HEK293 (cell line): ENCODE results near the gene PIBF1.

Source experiments
- CTCF ChIA-PET: fragments of 350-600 bp; formaldehyde crosslinking; extraction: SDS; loops from one replicate; lab custom pipeline; 2021; ENCODE audit warnings: antibody characterized with exemption; lab: Yijun Ruan, JAX
- POLR2A ChIA-PET: fragments of 300-600 bp; formaldehyde crosslinking; extraction: SDS; loops from one replicate; lab custom pipeline; 2020; ENCODE audit warnings: antibody characterized with exemption, inconsistent platforms; lab: Yijun Ruan, JAX
- H3K27ac ChIP-seq: fragments of 200-500 bp; sonication (Bioruptor generic); 2 replicates; pipeline ENCODE4 v1.5.1; 2014; ENCODE audit warnings: low read depth, low read length, control low read depth, inconsistent platforms; ENCODE audit errors: extremely low read depth
- H3K36me3 ChIP-seq, 2 experiments: fragments of 200-500 bp in 1 of 2; sonication (Bioruptor generic) in 1 of 2; 1 replicate in 1 of 2; 2 replicates in 1 of 2; pipeline ENCODE4 v1.5.1; 2014 to 2017; ENCODE audit warnings: inconsistent platforms in 2 of 2, low read length in 2 of 2; ENCODE audit not compliant: control insufficient read depth in 2 of 2, insufficient read depth in 1 of 2
- H3K4me1 ChIP-seq: fragments of 200-500 bp; sonication (Bioruptor generic); 2 replicates; pipeline ENCODE4 v1.5.1; 2014; ENCODE audit warnings: mild to moderate bottlenecking, low read length, inconsistent platforms; ENCODE audit not compliant: control insufficient read depth, insufficient read depth
- H3K4me3 ChIP-seq: 2 replicates; pipeline ENCODE4 v1.5.1; 2011; ENCODE audit warnings: low read depth, mild to moderate bottlenecking, control low read depth, low read length, moderate library complexity
- H3K9me3 ChIP-seq: fragments of 200-500 bp; sonication (Bioruptor generic); 2 replicates; pipeline ENCODE4 v1.5.1; 2014; ENCODE audit warnings: low read depth, low read length, inconsistent platforms; ENCODE audit not compliant: control insufficient read depth, insufficient read depth
- BCL11B ChIP-seq: fragments of 450-650 bp; formaldehyde crosslinking; IDR thresholded peaks from 2 replicates; pipeline ENCODE4 v1.5.1; 2016; ENCODE audit warnings: low read depth, missing biosample characterization, missing genetic modification characterization
- KLF1 ChIP-seq: fragments of 450-650 bp; formaldehyde crosslinking; IDR thresholded peaks from 2 replicates; pipeline ENCODE4 v1.5.1; 2016; ENCODE audit warnings: missing biosample characterization, missing genetic modification characterization
- SP7 ChIP-seq: fragments of 450-650 bp; formaldehyde crosslinking; IDR thresholded peaks from 2 replicates; pipeline ENCODE4 v1.5.1; 2016; ENCODE audit warnings: missing biosample characterization, missing genetic modification characterization
- ZBTB6 ChIP-seq: fragments of 450-650 bp; formaldehyde crosslinking; IDR thresholded peaks from 2 replicates; pipeline ENCODE4 v1.5.1; 2017; ENCODE audit warnings: missing biosample characterization, missing genetic modification characterization
- ZNF10 ChIP-seq: fragments of 450-650 bp; formaldehyde crosslinking; IDR thresholded peaks from 2 replicates; pipeline ENCODE4 v1.5.1; 2017; ENCODE audit warnings: missing biosample characterization, missing genetic modification characterization
- ZNF132 ChIP-seq: fragments of 450-650 bp; formaldehyde crosslinking; IDR thresholded peaks from 2 replicates; pipeline ENCODE4 v1.5.1; 2017; ENCODE audit warnings: missing biosample characterization, missing genetic modification characterization, borderline replicate concordance
- ZNF155 ChIP-seq: fragments of 450-650 bp; formaldehyde crosslinking; IDR thresholded peaks from 2 replicates; pipeline ENCODE4 v1.5.1; 2016; ENCODE audit warnings: missing biosample characterization, missing genetic modification characterization
- ZNF280D ChIP-seq: fragments of 450-650 bp; formaldehyde crosslinking; IDR thresholded peaks from 2 replicates; pipeline ENCODE4 v1.5.1; 2016; ENCODE audit warnings: missing biosample characterization, missing genetic modification characterization
- ZNF391 ChIP-seq: fragments of 450-650 bp; formaldehyde crosslinking; IDR thresholded peaks from 2 replicates; pipeline ENCODE4 v1.5.1; 2016; ENCODE audit warnings: low read depth, missing biosample characterization, missing genetic modification characterization, borderline replicate concordance
- ZNF404 ChIP-seq: fragments of 450-650 bp; formaldehyde crosslinking; IDR thresholded peaks from 2 replicates; pipeline ENCODE4 v1.5.1; 2017; ENCODE audit warnings: missing biosample characterization, missing genetic modification characterization
- ZNF544 ChIP-seq: fragments of 450-650 bp; formaldehyde crosslinking; IDR thresholded peaks from 2 replicates; pipeline ENCODE4 v1.5.0; 2017; ENCODE audit warnings: missing biosample characterization, missing genetic modification characterization
- ZNF560 ChIP-seq: fragments of 450-650 bp; formaldehyde crosslinking; IDR thresholded peaks from 2 replicates; pipeline ENCODE4 v1.5.1; 2017; ENCODE audit warnings: missing biosample characterization, missing genetic modification characterization, borderline replicate concordance
- ZNF561 ChIP-seq: fragments of 450-650 bp; IDR thresholded peaks from 2 replicates; pipeline ENCODE4 v1.5.1; 2018; ENCODE audit warnings: missing biosample characterization, missing genetic modification characterization, borderline replicate concordance
- ZNF777 ChIP-seq: fragments of 450-650 bp; formaldehyde crosslinking; IDR thresholded peaks from 2 replicates; pipeline ENCODE4 v1.5.1; 2017; ENCODE audit warnings: missing biosample characterization, missing genetic modification characterization, borderline replicate concordance
- TF ChIP-seq, protein P1 (sequence below): fragments of 450-650 bp; formaldehyde crosslinking; IDR thresholded peaks from 2 replicates; pipeline ENCODE4 v1.5.0; 2017; ENCODE audit warnings: missing biosample characterization, missing genetic modification characterization, borderline replicate concordance
- TF ChIP-seq, protein P2 (sequence below): fragments of 450-650 bp; formaldehyde crosslinking; IDR thresholded peaks from 2 replicates; pipeline ENCODE4 v1.5.1; 2016; ENCODE audit warnings: missing biosample characterization, missing genetic modification characterization

PIBF1 gene

GRCh38 chr13:72960114-72960513 is 178.2 kb downstream of the PIBF1 start:
- TF ChIP-seq ZNF544 (tag by site-specific recombination) = no peak
- TF ChIP-seq ZNF155 = no peak
- no peak for TF ChIP-seq ZNF561 (tag by site-specific recombination)
- no peak for TF ChIP-seq ZNF280D (tag by site-specific recombination)
- no peak for TF ChIP-seq SP7 (tag by site-specific recombination)
- TF ChIP-seq ZNF132 = no peak
- peaks cover 0 to 10% of the 10 kb centered on the region in 2 experiments; a peak in 1 of 3 replicates for H3K36me3 ChIP-seq
- no peaks in the 10 kb centered on the region for H3K9me3 ChIP-seq
- no peak overlapping the region for H3K4me3 ChIP-seq
- no peaks in the 10 kb centered on the region for H3K4me1 ChIP-seq
- ChIA-PET CTCF (no interaction called here), POLR2A (no interaction called here)
- H3K27ac ChIP-seq = no peak overlapping the region

- ChIA-PET POLR2A (no interaction called here), CTCF (no interaction called here)
- no peak overlapping the region for H3K4me3 ChIP-seq
- no peaks in the 10 kb centered on the region for H3K4me1 ChIP-seq
- peaks cover 0 to 14% of the 10 kb centered on the region in 2 experiments; a peak in 1 of 3 replicates for H3K36me3 ChIP-seq
- no peak for TF ChIP-seq ZBTB6 (tag by site-specific recombination)
- no peak for TF ChIP-seq ZNF561 (tag by site-specific recombination)
- no peak for TF ChIP-seq ZNF391 (tag by site-specific recombination)
- TF ChIP-seq ZNF404 (tag by site-specific recombination) = no peak
- TF ChIP-seq, protein P1, sequence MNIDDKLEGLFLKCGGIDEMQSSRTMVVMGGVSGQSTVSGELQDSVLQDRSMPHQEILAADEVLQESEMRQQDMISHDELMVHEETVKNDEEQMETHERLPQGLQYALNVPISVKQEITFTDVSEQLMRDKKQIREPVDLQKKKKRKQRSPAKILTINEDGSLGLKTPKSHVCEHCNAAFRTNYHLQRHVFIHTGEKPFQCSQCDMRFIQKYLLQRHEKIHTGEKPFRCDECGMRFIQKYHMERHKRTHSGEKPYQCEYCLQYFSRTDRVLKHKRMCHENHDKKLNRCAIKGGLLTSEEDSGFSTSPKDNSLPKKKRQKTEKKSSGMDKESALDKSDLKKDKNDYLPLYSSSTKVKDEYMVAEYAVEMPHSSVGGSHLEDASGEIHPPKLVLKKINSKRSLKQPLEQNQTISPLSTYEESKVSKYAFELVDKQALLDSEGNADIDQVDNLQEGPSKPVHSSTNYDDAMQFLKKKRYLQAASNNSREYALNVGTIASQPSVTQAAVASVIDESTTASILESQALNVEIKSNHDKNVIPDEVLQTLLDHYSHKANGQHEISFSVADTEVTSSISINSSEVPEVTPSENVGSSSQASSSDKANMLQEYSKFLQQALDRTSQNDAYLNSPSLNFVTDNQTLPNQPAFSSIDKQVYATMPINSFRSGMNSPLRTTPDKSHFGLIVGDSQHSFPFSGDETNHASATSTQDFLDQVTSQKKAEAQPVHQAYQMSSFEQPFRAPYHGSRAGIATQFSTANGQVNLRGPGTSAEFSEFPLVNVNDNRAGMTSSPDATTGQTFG = no peak
- TF ChIP-seq ZNF10 (tag by site-specific recombination) = no peak
- TF ChIP-seq, protein P2, sequence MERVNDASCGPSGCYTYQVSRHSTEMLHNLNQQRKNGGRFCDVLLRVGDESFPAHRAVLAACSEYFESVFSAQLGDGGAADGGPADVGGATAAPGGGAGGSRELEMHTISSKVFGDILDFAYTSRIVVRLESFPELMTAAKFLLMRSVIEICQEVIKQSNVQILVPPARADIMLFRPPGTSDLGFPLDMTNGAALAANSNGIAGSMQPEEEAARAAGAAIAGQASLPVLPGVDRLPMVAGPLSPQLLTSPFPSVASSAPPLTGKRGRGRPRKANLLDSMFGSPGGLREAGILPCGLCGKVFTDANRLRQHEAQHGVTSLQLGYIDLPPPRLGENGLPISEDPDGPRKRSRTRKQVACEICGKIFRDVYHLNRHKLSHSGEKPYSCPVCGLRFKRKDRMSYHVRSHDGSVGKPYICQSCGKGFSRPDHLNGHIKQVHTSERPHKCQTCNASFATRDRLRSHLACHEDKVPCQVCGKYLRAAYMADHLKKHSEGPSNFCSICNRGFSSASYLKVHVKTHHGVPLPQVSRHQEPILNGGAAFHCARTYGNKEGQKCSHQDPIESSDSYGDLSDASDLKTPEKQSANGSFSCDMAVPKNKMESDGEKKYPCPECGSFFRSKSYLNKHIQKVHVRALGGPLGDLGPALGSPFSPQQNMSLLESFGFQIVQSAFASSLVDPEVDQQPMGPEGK (tag by site-specific recombination) = no peak
- no peak for TF ChIP-seq ZNF777 (tag by site-specific recombination)
- TF ChIP-seq BCL11B (tag by site-specific recombination) = no peak
- TF ChIP-seq ZNF560 = no peak
- TF ChIP-seq KLF1 (tag by site-specific recombination) = no peak
- TF ChIP-seq ZNF544 (tag by site-specific recombination) = no peak
- no peaks in the 10 kb centered on the region for H3K9me3 ChIP-seq
- no peak overlapping the region for H3K27ac ChIP-seq
Observed at GRCh38 chr13:72960541-72960940, 178.6 kb downstream of the PIBF1 start.
